HCT116 (cell line): ENCODE data around the gene PIP5K1A. TPM values are rescaled to one million over a fixed set of nuclear protein-coding genes. Genes with fewer than 3 reads are reported as not detected.

Experiments
- ATAC-seq: fragments of 200-7000 bp; cut with Tn5 transposase; 2 replicates; pipeline ENCODE4 v1.9.1; 2020; ENCODE audit warnings: mild to moderate bottlenecking, moderate library complexity
- BruUV-seq: library from RNA; stranded (reverse); fragments of 400-500 nt; replicated peaks from 2 replicates; lab custom pipeline; 2021; lab: Mats Ljungman, UMichigan
- CTCF ChIA-PET: fragments of 300-600 bp; sonication (Branson Sonifier 250); formaldehyde crosslinking; loops from one replicate; lab custom pipeline; 2021; ENCODE audit warnings: antibody characterized with exemption; lab: Charles Lee
- POLR2A ChIA-PET: fragments of 300-600, 350-600 bp; sonication (Branson Sonifier 250); formaldehyde crosslinking; loops from one replicate; lab custom pipeline; 2021; ENCODE audit warnings: antibody characterized with exemption; lab: Charles Lee
- RAD21 ChIA-PET, 2 experiments: fragments of 300-600 bp; sonication (Branson Sonifier 250); formaldehyde crosslinking; loops; one replicate each; lab custom pipeline; 2023; ENCODE audit warnings: low total read pairs in 2 of 2; ENCODE audit not compliant: uncharacterized antibody in 2 of 2, unreplicated experiment in 2 of 2, low non-redundant PET in 1 of 2; lab: Charles Lee
- DNase-seq: peaks from one replicate; pipeline ENCODE4 v3.0.0-alpha.2; 2010; ENCODE audit warnings: low read depth, low spot score
- H2AFZ ChIP-seq: fragments of 200-600 bp; shearing (Covaris generic), sonication (generic); 2 replicates; pipeline ENCODE4 v1.6.1; 2017; ENCODE audit warnings: low read depth, mixed run types, mixed read lengths, antibody characterized with exemption, low read length; ENCODE audit not compliant: poor library complexity, severe bottlenecking
- H3K27ac ChIP-seq: 2 replicates; pipeline ENCODE4 v1.5.1; 2012; ENCODE audit warnings: low read depth, low read length
- H3K27me3 ChIP-seq: fragments of 200-600 bp; sonication (generic); 2 replicates; pipeline ENCODE4 v1.6.1; 2016; ENCODE audit warnings: mixed run types, low read length, mixed read lengths; ENCODE audit not compliant: insufficient read depth
- H3K36me3 ChIP-seq, 2 experiments: fragments of 200-500 bp in 1 of 2; fragments of 200-600 bp in 1 of 2; sonication (Bioruptor generic) in 1 of 2; sonication (generic) in 1 of 2; 2 replicates each; pipeline versions ENCODE4 v1.5.1 to v1.6.1; 2014 to 2016; ENCODE audit warnings: low read length in 2 of 2, inconsistent platforms in 1 of 2, mixed read lengths in 1 of 2, mixed run types in 1 of 2; ENCODE audit not compliant: insufficient read depth in 2 of 2, control insufficient read depth in 1 of 2
- H3K4me1 ChIP-seq, 2 experiments: fragments of 200-600 bp in 1 of 2; sonication (generic) in 1 of 2; 2 replicates each; pipeline versions ENCODE4 v1.5.1 to v1.6.1; 2012 to 2017; ENCODE audit warnings: low read length in 2 of 2, inconsistent platforms in 1 of 2, mild to moderate bottlenecking in 1 of 2, mixed read lengths in 1 of 2, mixed run types in 1 of 2, moderate library complexity in 1 of 2; ENCODE audit not compliant: insufficient read depth in 2 of 2, control insufficient read depth in 1 of 2
- H3K4me2 ChIP-seq: fragments of 200-600 bp; sonication (generic); 2 replicates; pipeline ENCODE4 v1.6.1; 2017; ENCODE audit warnings: mixed run types, low read length, mixed read lengths
- H3K4me3 ChIP-seq, 2 experiments: fragments of 200-600 bp in 1 of 2; sonication (generic) in 1 of 2; replicated peaks in 1 of 2; 2 replicates each; pipeline ENCODE4 v1.5.1; 2011 to 2016; ENCODE audit warnings: low read length in 2 of 2, control low read depth in 1 of 2, low read depth in 1 of 2, mild to moderate bottlenecking in 1 of 2, mixed read lengths in 1 of 2, mixed run types in 1 of 2
- H3K79me2 ChIP-seq: fragments of 200-600 bp; sonication (generic); 2 replicates; pipeline ENCODE4 v1.6.1; 2017; ENCODE audit warnings: mild to moderate bottlenecking, mixed run types, low read length, moderate library complexity, mixed read lengths; ENCODE audit not compliant: insufficient read depth
- H3K9ac ChIP-seq: fragments of 200-600 bp; sonication (generic); 2 replicates; pipeline ENCODE4 v1.6.1; 2016; ENCODE audit warnings: low read length, mixed read lengths
- H3K9me2 ChIP-seq: fragments of 200-600 bp; sonication (generic), shearing (Covaris generic); 2 replicates; pipeline ENCODE4 v1.6.1; 2017; ENCODE audit warnings: mixed run types, mild to moderate bottlenecking, moderate library complexity; ENCODE audit not compliant: insufficient read depth
- H3K9me3 ChIP-seq, 2 experiments: fragments of 200-500 bp in 1 of 2; fragments of 200-600 bp in 1 of 2; sonication (Bioruptor generic) in 1 of 2; sonication (generic) in 1 of 2; 2 replicates each; pipeline ENCODE4 v1.6.1; 2014 to 2017; ENCODE audit warnings: low read length in 2 of 2, mixed read lengths in 2 of 2, inconsistent platforms in 1 of 2, low read depth in 1 of 2, mild to moderate bottlenecking in 1 of 2, mixed run types in 1 of 2, moderate library complexity in 1 of 2; ENCODE audit not compliant: control insufficient read depth in 1 of 2, insufficient read depth in 1 of 2
- H4K20me1 ChIP-seq: fragments of 200-600 bp; sonication (generic), shearing (Covaris generic); 2 replicates; pipeline ENCODE4 v1.6.1; 2017; ENCODE audit warnings: mixed run types, mild to moderate bottlenecking, moderate library complexity; ENCODE audit not compliant: insufficient read depth
- ATF3 ChIP-seq: IDR thresholded peaks from 2 replicates; pipeline ENCODE4 v1.6.1; 2012
- CTCF ChIP-seq, 3 experiments: fragments of 200-600 bp in 1 of 3; sonication (generic) in 1 of 3; IDR thresholded peaks in 2 of 3; conservative IDR thresholded peaks in 1 of 3; 2 replicates each; pipeline ENCODE4 v1.5.1; 2012 to 2017; ENCODE audit warnings: low read depth in 2 of 3, low read length in 2 of 3, antibody characterized with exemption in 1 of 3, borderline replicate concordance in 1 of 3, control low read depth in 1 of 3, mild to moderate bottlenecking in 1 of 3, mixed read lengths in 1 of 3, mixed run types in 1 of 3, moderate library complexity in 1 of 3; ENCODE audit not compliant: insufficient read depth in 1 of 3
- EGR1 ChIP-seq: IDR thresholded peaks from 2 replicates; pipeline ENCODE4 v1.6.1; 2012; ENCODE audit warnings: low read depth
- ELF1 ChIP-seq: IDR thresholded peaks from 2 replicates; pipeline ENCODE4 v1.6.1; 2012; ENCODE audit warnings: low read depth, borderline replicate concordance
- EZH2phosphoT487 ChIP-seq: fragments of 200-600 bp; IDR thresholded peaks from 2 replicates; pipeline ENCODE4 v1.6.1; 2018; ENCODE audit warnings: antibody characterized with exemption, borderline replicate concordance
- POLR2AphosphoS5 ChIP-seq: IDR thresholded peaks from 2 replicates; pipeline ENCODE4 v1.6.1; 2011; ENCODE audit warnings: mild to moderate bottlenecking, low read depth, low read length, moderate library complexity
- RAD21 ChIP-seq: IDR thresholded peaks from 2 replicates; pipeline ENCODE4 v1.6.1; 2012; ENCODE audit warnings: low read depth, mild to moderate bottlenecking
- REST ChIP-seq: IDR thresholded peaks from 2 replicates; pipeline ENCODE4 v1.6.1; 2012; ENCODE audit warnings: low read depth
- SIN3A ChIP-seq: IDR thresholded peaks from 2 replicates; pipeline ENCODE4 v1.6.1; 2012; ENCODE audit warnings: low read depth
- TCF7L2 ChIP-seq: IDR thresholded peaks from 2 replicates; pipeline ENCODE4 v1.7.0; 2011; ENCODE audit warnings: borderline replicate concordance, inconsistent platforms; ENCODE audit not compliant: insufficient read depth, insufficient read length; ENCODE audit errors: extremely low read depth
- YY1 ChIP-seq: IDR thresholded peaks from 2 replicates; pipeline ENCODE4 v1.6.1; 2011; ENCODE audit warnings: low read length, low read depth, moderate library complexity, mild to moderate bottlenecking; ENCODE audit not compliant: insufficient replicate concordance; ENCODE audit errors: extremely low read depth
- ZBTB33 ChIP-seq: IDR thresholded peaks from 2 replicates; pipeline ENCODE4 v1.6.1; 2011; ENCODE audit warnings: mild to moderate bottlenecking, low read length, moderate library complexity; ENCODE audit not compliant: insufficient replicate concordance; ENCODE audit errors: extremely low read depth
- ZFX ChIP-seq: fragments of 450-650 bp; IDR thresholded peaks from 2 replicates; pipeline ENCODE4 v1.6.1; 2017
- ZNF274 ChIP-seq: fragments of 200-500 bp; sonication (Bioruptor generic); IDR thresholded peaks from 2 replicates; pipeline ENCODE4 v1.6.1; 2014; ENCODE audit warnings: mild to moderate bottlenecking, low read depth, low read length, inconsistent platforms
- intact Hi-C: fragments of 100-400 bp; cut with micrococcal nuclease; formaldehyde crosslinking; loops from 2 replicates; pipeline ENCODE4 v1.10.0; 2022
- total RNA-seq: library from RNA; stranded (reverse); gene quantifications from one replicate; pipeline ENCODE4 v1.2.1, GENCODE V29; 2021; ENCODE audit not compliant: unreplicated experiment
- TF ChIP-seq, protein P1 (sequence below): IDR thresholded peaks from 2 replicates; pipeline ENCODE4 v1.6.1; 2012

PIP5K1A gene
- total RNA-seq, 1 experiment from 2014 or later, result 75.4 TPM

GRCh38 chr1:151265446-151266236, 67.3 kb downstream of the PIP5K1A start:
- no peak for ATAC-seq
- H3K9ac ChIP-seq, result no peak overlapping the region
- no peak for DNase-seq
- no peaks in the 10 kb centered on the region for H3K9me3 ChIP-seq
- H3K4me1 ChIP-seq, result no peaks in the 10 kb centered on the region
- peaks cover 27 to 37% of the 10 kb centered on the region in 2 experiments; a peak in 3 of 4 replicates for H3K36me3 ChIP-seq
- TF ChIP-seq, protein P1, sequence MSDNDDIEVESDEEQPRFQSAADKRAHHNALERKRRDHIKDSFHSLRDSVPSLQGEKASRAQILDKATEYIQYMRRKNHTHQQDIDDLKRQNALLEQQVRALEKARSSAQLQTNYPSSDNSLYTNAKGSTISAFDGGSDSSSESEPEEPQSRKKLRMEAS, result no peak
- TF ChIP-seq REST (no peak), CTCF (IDR thresholded peaks at IDR 0.05 in 2 of 3, conservative IDR thresholded peaks at IDR 0.05 in 1 of 3; ENCODE audit: borderline replicate concordance in 1 of 3, insufficient read depth in 1 of 3, low read depth in 2 of 3, low read length in 2 of 3) (no peak), TCF7L2 (no peak), ELF1 (no peak), YY1 (no peak), SIN3A (no peak), ATF3 (no peak), POLR2AphosphoS5 (no peak), EGR1 (no peak), ZBTB33 (no peak), ZFX (no peak), RAD21 (no peak), EZH2phosphoT487 (no peak), ZNF274 (no peak)
- TF ChIP-seq, all 23 proteins: peak for 0
- BruUV-seq, result TSS peak; percentile 6
- H3K27ac ChIP-seq, result no peak overlapping the region
- H2AFZ ChIP-seq, result no peak overlapping the region
- H3K4me2 ChIP-seq, result no peak overlapping the region
- no peak overlapping the region for H3K4me3 ChIP-seq
- ChIA-PET RAD21 (no interaction called here), CTCF (no interaction called here), POLR2A (no interaction called here)
- H3K9me2 ChIP-seq, result no peaks in the 10 kb centered on the region
- H4K20me1 ChIP-seq, result no peaks in the 10 kb centered on the region
- intact Hi-C loops, result no loop called here
- H3K27me3 ChIP-seq, result no peaks in the 10 kb centered on the region
- peaks cover 29% of the 10 kb centered on the region for H3K79me2 ChIP-seq
